ENCODE measurements around the gene SNRNP48.

DNA sequence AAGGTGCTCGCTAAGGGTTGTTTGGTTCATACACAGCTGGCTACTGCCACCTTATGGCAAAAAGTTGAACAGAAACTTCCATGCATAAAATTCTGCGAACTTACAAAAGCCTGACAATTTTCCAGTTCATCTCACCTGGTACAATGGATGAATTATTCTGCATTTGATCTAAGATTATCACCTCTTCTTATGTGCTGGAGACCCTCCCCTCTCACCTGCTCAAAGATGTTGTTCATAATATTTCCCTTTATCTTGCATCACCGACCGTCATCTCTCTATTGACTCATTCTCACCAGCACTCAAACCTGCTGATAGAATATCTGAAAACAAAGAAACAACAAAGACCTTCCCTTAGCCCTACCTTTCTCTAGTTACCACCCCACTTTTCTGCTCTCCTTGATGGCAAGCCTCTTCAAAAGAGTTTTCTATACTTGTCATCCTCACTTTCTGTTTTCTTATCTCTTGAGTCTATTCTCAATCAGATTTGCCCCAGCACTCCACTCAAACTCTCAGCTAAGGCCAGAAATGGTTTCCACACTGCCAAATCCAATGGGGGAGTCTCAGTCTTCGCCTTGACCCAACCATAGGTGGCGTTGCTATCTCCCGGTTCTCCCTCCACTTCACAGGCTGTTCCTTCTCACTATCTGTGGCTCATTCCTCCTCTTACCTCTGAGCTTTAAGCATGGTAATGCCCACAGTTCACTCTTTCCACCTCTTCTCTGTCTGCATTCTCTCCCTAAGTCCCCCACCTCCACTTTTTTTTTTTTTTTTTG is 25.8 kb downstream of the SNRNP48 start:
- no peak for TF ChIP-seq SIN3A (IDR thresholded peaks at IDR 0.05; ENCODE audit: low read depth, low read length)
- TF ChIP-seq CTCF (IDR thresholded peaks at IDR 0.05 in 2 of 3, conservative IDR thresholded peaks at IDR 0.05 in 1 of 3; ENCODE audit: control insufficient read depth in 2 of 3, extremely low read depth in 1 of 3, insufficient read depth in 1 of 3, low read depth in 3 of 3, low read length in 3 of 3): peak; percentile 72 to 83 (median 75)
- TF ChIP-seq GABPA (IDR thresholded peaks at IDR 0.05; ENCODE audit: low read depth): no peak
- no peak for TF ChIP-seq POLR2AphosphoS5 (IDR thresholded peaks at IDR 0.05; ENCODE audit: low read length)
